ENCODE data around the gene PCBP4.

Gene PCBP4

GRCh38 chr3:52001443-52001974, 34.3 kb upstream of the PCBP4 start:
- DNase-seq (ENCODE audit: low read depth) = peak; percentile 66
- H3K4me3 ChIP-seq (ENCODE audit: low read depth, low read length) = no peak overlapping the region
- TF ChIP-seq, protein P1, sequence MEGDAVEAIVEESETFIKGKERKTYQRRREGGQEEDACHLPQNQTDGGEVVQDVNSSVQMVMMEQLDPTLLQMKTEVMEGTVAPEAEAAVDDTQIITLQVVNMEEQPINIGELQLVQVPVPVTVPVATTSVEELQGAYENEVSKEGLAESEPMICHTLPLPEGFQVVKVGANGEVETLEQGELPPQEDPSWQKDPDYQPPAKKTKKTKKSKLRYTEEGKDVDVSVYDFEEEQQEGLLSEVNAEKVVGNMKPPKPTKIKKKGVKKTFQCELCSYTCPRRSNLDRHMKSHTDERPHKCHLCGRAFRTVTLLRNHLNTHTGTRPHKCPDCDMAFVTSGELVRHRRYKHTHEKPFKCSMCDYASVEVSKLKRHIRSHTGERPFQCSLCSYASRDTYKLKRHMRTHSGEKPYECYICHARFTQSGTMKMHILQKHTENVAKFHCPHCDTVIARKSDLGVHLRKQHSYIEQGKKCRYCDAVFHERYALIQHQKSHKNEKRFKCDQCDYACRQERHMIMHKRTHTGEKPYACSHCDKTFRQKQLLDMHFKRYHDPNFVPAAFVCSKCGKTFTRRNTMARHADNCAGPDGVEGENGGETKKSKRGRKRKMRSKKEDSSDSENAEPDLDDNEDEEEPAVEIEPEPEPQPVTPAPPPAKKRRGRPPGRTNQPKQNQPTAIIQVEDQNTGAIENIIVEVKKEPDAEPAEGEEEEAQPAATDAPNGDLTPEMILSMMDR (conservative IDR thresholded peaks at IDR 0.05; ENCODE audit: low read depth, low read length) = peak; percentile 94

DNA sequence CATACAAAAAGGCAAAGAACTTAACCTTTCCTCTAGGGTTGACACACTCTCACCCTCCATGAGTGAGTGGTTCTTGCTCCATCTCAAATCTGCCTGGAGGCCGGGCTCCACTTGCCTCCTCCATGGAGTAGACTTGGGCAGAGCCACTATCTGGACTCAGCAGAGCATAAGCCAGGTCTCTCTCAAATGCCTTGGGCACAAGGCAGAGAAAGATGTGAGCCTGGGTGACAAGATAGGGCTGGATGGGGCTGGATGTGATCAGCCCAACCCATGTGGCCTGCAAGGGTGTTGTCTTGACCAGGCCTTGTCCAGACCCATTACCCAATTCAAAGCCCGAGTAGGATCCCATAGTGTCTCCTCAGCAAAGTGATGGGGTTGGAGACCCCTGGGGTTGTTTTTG, 32.6 kb upstream of the PCBP4 start:
- H3K4me3 ChIP-seq (ENCODE audit: low read depth, low read length) = no peak overlapping the region
- TF ChIP-seq, protein P1 (conservative IDR thresholded peaks at IDR 0.05; ENCODE audit: low read depth, low read length) = no peak
- DNase-seq (ENCODE audit: low read depth) = no peak

DNA sequence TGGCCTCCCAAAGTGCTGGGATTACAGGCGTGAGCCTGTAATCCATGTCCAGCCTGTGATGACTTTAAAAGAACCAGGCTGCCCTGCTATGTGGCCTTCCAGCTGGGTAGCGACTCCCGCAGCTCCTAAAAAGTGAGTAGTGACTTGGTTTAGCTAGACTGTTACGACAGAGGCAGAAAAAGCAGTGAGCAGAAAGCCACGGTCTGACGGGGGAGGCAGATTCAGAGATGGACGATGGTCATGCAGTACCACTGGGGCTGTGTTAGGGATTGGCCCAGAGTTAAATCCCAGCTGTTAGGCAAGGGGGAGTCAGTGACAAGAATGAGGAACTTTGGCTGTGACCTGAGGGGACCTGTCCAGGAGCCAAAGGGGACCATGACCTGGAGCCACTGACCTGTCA, 31.5 kb upstream of the PCBP4 start:
- H3K4me3 ChIP-seq (ENCODE audit: low read depth, low read length) = no peak overlapping the region
- TF ChIP-seq, protein P1 (conservative IDR thresholded peaks at IDR 0.05; ENCODE audit: low read depth, low read length) = no peak
- no peak for DNase-seq (ENCODE audit: low read depth)

DNA sequence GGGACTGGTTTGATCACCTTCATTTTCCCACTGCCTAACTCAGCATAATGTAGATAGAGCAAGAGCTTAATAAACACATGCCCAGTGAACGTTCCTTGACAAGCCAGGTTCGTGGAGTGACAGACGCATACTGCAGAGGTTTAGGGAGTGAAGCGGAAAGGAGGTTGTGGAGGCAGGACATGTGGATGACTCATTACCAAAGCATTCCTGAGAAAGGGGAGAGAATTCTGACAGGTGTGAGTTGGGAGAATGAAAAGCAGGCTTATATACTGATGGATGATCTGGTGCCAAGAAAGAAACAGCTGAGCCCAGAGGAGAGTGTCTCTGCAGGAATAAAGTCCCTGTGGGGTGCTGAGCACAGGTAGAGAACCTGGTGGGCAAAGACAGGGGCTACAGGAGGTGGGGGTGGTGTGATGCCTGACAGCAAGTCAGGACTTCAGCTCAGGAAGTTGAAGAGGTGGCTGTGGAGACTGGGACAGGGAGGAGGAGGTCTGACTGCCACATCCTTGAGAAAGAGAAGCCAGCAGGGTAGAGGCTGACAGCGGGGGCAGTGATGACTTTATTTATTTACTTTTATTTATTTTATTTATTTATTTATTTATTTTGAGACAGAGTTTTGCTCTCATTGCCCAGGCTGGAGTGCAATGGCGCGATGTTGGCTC, 30.8 kb upstream of the PCBP4 start:
- no peak for DNase-seq (ENCODE audit: low read depth)

GRCh38 chr3:51997172-51997571, 29.9 kb upstream of the PCBP4 start:
- no peak overlapping the region for H3K4me3 ChIP-seq (ENCODE audit: low read depth, low read length)
- no peak for DNase-seq (ENCODE audit: low read depth)
- TF ChIP-seq, protein P1 (conservative IDR thresholded peaks at IDR 0.05; ENCODE audit: low read depth, low read length) = no peak

More for the DNA sequence above, 30.8 kb upstream of the PCBP4 start:
- no peak overlapping the region for H3K4me3 ChIP-seq (ENCODE audit: low read depth, low read length)
- TF ChIP-seq, protein P1 (conservative IDR thresholded peaks at IDR 0.05; ENCODE audit: low read depth, low read length) = no peak

DNA sequence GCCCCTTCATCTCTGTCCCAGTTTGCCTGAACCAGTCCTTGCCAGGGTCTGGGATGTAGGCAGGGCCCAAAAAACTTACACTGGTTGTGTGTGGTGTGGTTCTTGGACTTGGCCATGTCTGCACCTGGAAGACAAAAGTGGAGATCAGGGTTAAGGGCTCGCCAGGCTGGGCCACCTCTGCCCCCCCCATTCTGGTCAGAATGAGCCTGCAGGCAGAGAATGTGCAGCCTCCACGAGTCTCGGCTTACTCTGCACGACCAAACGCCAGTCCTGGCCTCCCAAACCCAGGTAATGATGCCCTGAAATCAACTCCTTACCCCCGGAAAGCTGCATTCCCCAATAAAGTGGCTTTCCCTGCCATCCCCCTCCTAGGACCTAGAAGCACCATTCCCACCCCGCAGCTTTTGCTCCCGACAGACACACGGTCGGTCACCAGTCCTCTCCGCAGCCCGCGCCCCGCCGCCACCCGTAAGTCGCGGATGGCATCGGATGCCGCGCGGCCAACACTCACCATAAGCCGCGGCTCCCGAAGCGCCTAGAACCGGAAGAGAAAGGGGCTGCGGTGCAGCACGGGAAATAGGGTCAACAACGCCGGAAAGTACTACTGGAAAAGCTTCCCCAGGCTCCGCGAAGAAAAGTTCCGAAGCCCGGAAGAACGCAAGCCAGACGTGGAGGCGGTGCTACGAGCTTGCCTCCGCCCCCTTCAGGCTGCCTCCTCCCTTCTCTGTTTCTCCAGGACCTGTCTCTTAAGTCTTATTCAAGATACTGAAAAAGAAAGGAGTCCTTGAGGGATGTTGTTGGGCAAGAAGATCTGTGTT, 28.3 kb upstream of the PCBP4 start, which contains the start of gene RPL29:
RPL29 (minus strand) TSS at position 550 of the 818 bp plus-strand sequence; CDS start at position 116, 434 bp downstream.
- TF ChIP-seq, protein P1 (conservative IDR thresholded peaks at IDR 0.05; ENCODE audit: low read depth, low read length) = peak; percentile 24
- DNase-seq (ENCODE audit: low read depth) = peak; percentile 98
- peak within 1 kb of the TSS; percentile 97 for H3K4me3 ChIP-seq (ENCODE audit: low read depth, low read length)

All from choroid plexus epithelial cell (primary cell).